Activated CD4-positive, alpha-beta T cell treated with anti-CD3 and anti-CD28 coated beads, Interleukin-2, amount 10 ng/mL, durations not matched to agents 24 days and 14 days (primary cell): ENCODE results near the gene HOXC13. TPM values are rescaled to one million over a fixed set of nuclear protein-coding genes. Genes with fewer than 3 reads are reported as not detected.

Experiments
- DNase-seq: peaks from one replicate; pipeline ENCODE4 v3.0.0; 2022
- H3K27ac Mint-ChIP-seq: one replicate; pipeline ENCODE4 v1.8.0; 2022; ENCODE audit warnings: mild to moderate bottlenecking, mixed read lengths
- H3K27me3 Mint-ChIP-seq: one replicate; pipeline ENCODE4 v1.8.0; 2022; ENCODE audit warnings: mixed read lengths
- H3K36me3 Mint-ChIP-seq: one replicate; pipeline ENCODE4 v1.8.0; 2022; ENCODE audit warnings: low read depth, mild to moderate bottlenecking, mixed read lengths
- H3K4me1 Mint-ChIP-seq: one replicate; pipeline ENCODE4 v1.8.0; 2021; ENCODE audit warnings: mixed read lengths
- H3K4me3 Mint-ChIP-seq: one replicate; pipeline ENCODE4 v1.8.0; 2022; ENCODE audit warnings: mild to moderate bottlenecking, moderate library complexity, mixed read lengths
- H3K9me3 Mint-ChIP-seq: one replicate; pipeline ENCODE4 v1.8.0; 2021; ENCODE audit warnings: mixed read lengths
- intact Hi-C: fragments of 100-400 bp; cut with micrococcal nuclease; formaldehyde crosslinking; loops from one replicate; pipeline ENCODE4 v1.15.1; 2023
- total RNA-seq: library from RNA; stranded (reverse); gene quantifications from 2 replicates; pipeline ENCODE4 v1.2.3, GENCODE V29; 2022

Gene HOXC13
- total RNA-seq, 1 donor from 2014 or later: not detected

DNA sequence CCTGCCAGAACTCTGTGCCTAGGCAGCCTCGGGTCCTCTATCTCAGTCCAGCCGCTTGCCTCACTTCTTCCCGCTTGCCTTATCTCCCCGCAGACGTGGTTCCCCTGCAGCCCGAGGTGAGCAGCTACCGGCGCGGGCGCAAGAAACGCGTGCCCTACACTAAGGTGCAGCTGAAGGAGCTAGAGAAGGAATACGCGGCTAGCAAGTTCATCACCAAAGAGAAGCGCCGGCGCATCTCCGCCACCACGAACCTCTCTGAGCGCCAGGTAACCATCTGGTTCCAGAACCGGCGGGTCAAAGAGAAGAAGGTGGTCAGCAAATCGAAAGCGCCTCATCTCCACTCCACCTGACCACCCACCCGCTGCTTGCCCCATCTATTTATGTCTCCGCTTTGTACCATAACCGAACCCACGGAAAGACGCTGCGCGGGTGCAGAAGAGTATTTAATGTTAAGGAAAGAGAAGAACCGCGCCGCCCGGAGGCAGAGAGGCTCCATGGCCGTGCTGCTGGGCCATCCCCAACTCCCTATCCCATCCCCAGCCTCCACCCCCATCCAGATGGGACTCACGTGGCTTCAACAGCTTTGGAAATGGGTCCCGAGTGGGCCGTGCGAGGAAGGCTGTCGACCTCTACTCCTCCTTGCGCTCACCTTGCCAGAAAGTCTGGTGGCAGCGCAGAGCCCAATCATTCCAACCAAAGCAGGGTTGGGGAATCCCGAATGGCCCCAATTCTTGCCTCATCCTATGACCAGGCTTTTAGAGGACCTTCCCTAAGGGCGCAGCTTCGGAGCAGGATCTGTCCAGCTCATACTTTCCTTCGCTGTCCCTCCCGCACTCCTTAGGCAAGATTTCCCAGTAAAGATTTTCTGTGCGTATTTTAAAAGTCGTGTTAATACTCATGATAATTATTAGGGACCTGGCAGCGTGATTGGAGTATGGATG, 6.5 kb downstream of the HOXC13 start:
- H3K36me3 Mint-ChIP-seq: no peaks in the 10 kb centered on the region
- H3K27ac Mint-ChIP-seq: no peak overlapping the region
- no peak overlapping the region for H3K4me3 Mint-ChIP-seq
- DNase-seq: no peak
- intact Hi-C loops: no loop called here
- no peaks in the 10 kb centered on the region for H3K4me1 Mint-ChIP-seq
- peaks cover 89% of the 10 kb centered on the region for H3K27me3 Mint-ChIP-seq
- peaks cover under 1% of the 10 kb centered on the region for H3K9me3 Mint-ChIP-seq

DNA sequence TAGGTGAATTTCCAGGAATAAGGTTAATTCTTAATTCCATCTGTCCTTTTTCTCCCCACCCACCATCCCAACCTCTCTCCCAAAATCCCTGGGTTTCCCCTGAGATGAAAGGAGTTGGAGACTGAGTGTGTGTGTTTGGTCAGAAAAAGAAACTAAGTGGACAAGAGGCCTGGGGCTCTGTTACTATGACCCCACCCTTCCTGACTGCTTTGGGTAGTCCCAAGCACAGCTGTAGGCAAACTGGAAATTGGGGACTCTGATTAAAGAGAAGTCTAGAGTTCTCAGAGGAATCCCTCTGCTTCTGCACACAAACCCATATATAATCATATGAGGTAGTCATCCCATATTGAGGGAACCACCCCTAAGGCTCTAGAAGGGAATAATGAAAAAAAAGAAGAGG, 9.1 kb downstream of the HOXC13 start:
- Mint-ChIP-seq H3K4me1 (no peaks in the 10 kb centered on the region), H3K4me3 (no peak overlapping the region), H3K27ac (no peak overlapping the region), H3K27me3 (peaks cover 90% of the 10 kb centered on the region), H3K9me3 (no peaks in the 10 kb centered on the region), H3K36me3 (no peaks in the 10 kb centered on the region)
- DNase-seq: no peak
- intact Hi-C loops: no loop called here

DNA sequence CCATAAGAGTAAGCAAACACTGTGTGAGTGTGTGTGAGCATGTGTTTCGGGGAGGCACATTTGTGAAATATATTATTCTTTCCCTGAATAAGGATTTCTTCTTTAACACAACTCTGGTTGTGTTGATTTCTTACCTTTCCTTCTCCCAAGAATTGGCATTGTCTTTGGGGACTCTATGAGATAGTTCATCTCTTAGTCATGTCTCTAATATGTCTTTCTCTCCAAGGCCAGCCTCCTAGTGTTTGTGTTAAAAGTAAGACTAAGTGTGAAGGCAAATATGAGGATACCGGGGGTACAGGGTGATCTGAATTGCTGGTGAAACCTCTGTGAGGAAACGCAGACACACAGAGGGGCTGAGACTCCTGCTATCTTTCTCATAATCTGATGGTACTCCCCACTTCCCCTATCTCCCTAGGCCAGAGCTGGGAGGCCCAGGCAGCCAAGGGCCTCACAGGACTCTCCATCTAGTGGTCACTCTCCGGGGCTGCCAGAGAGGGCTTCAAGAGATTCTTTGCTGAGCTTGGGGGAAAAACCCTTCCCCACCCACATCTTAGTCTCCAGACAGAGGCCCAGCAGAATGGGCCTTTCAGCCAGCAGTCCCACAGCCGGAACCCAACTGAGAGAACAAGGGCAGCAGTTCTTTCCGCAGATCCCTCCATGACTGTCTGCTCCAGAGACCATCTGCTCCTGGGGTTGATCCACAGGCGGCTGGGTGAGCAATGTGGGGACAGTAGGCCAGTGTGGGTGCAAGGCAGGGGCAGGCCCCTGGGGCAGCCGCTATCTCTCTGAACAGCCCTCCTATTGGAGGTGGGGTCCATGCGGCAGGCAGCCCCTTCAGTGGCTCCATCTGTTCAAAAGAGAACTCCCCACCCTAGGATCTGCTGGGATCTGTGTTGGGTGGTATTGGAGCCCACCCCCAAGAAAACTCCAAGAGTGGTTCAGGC, 10.3 kb downstream of the HOXC13 start:
- Mint-ChIP-seq H3K27ac (no peak overlapping the region), H3K4me1 (no peaks in the 10 kb centered on the region), H3K36me3 (peaks cover 1% of the 10 kb centered on the region), H3K9me3 (peaks cover 4% of the 10 kb centered on the region), H3K4me3 (no peak overlapping the region), H3K27me3 (peaks cover 91% of the 10 kb centered on the region)
- intact Hi-C loops: no loop called here
- DNase-seq: no peak

DNA sequence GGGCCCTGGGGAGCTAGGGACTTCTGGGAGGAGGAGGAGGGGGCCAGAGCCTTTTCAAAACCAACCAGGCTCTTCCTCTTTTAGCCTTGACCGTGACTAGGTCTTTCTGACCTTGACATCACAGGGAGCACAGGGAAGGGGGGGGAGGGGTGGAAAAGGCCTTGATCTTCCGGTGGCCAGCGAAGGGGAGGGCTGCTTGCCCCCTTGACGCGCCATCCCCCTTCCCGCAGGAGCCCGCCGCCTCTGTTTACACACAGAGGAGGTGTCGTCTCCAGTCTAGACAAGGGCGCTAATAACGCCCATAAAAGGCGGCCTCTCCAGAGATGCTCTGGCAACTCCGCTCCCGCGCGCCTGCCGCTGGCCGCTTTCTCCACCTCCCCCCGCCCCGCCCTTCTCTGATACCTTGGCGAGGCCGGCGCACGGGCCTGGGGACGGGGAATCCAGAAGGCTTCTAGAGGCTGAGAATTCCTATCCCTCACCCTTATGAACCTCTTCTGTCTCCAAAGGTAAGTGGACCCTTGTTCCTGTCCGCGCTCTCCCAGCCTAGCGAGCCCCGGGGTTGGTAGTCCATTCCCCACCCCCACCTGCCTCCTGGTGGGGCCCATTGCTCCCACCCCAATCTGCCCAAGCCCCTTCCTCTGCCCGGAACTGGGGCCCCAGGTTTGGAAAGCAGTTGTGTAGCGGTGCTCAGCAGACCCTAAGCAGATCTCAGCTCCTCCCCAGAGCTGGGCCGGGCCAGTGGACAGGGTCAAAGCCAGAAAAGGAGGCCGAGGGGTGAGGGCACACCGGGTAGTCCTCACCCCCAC, 11.2 kb downstream of the HOXC13 start:
- no peak overlapping the region for H3K27ac Mint-ChIP-seq
- intact Hi-C loops: loop anchor here (2.0 to 5.0 kb wide), 2 partner anchors 13 to 102 kb away; partner anchors contain the start of gene HOXC4
- H3K4me1 Mint-ChIP-seq: no peaks in the 10 kb centered on the region
- peaks cover 1% of the 10 kb centered on the region for H3K36me3 Mint-ChIP-seq
- no peak overlapping the region for H3K4me3 Mint-ChIP-seq
- H3K9me3 Mint-ChIP-seq: peaks cover 4% of the 10 kb centered on the region
- H3K27me3 Mint-ChIP-seq: peaks cover 90% of the 10 kb centered on the region
- no peak for DNase-seq

DNA sequence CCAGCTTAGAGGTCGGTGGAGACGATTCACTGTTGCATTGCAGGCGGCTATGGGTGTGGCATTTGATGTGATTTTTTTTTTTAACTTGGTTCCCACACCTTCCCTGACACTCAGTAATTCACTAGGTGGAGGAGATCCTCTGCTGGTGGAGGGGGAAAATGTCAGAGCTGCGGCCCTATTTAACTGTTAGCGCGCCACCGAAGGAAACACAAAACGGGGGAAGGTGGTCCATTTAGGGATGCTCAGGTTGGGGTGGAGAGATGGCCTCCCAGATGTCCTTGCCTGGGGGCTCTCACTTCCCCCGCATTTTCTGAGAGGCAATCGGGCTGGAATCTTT, 11.8 kb downstream of the HOXC13 start:
- no peaks in the 10 kb centered on the region for H3K4me1 Mint-ChIP-seq
- H3K27ac Mint-ChIP-seq: no peak overlapping the region
- peaks cover 86% of the 10 kb centered on the region for H3K27me3 Mint-ChIP-seq
- H3K36me3 Mint-ChIP-seq: peaks cover 1% of the 10 kb centered on the region
- H3K9me3 Mint-ChIP-seq: peaks cover 4% of the 10 kb centered on the region
- no peak for DNase-seq
- no peak overlapping the region for H3K4me3 Mint-ChIP-seq
- intact Hi-C loops: loop anchor here (2.0 to 5.0 kb wide), 2 partner anchors 14 to 102 kb away; partner anchors contain the start of gene HOXC4

DNA sequence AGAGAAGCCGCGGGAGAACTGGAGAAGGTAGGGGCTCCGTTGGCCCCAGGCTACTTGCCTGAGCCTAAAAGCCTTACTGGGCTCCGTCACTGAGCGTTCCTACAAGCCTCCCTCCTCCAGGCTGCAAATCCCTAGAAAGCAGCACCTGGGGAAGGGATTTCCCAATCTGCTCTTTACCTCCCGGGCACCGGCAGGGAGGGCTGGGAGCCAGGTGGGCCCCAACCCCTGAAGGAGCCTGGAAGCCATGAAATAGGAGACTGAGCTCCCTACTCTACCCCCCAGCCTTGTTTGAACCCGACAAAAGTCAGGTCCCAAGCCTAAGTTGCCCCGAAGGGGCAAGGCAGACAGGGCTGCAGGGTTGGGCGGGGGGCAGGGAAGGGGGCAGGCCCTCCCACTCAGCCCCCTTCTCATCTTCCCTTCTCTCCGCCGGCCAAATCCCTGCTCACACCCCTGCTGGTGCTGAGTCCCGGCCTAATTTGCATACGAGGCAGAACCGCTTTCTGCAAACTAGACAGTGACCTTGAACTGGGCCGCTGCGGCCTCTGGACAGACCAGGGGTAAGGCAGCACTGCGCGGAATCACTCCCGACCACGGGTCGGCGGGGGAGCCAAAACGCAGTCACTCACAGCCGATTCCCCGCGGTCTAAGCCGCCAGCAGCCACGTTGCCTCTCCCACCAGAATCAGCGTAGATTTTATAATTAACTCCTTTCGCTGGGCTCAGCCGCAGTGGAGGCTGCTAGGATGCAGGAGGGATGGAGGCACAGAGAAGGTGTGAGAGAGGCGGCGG, 12.4 kb downstream of the HOXC13 start:
- intact Hi-C loops: loop anchor here (2.0 to 5.0 kb wide), 2 partner anchors 14 to 101 kb away; partner anchors contain the start of gene HOXC4
- Mint-ChIP-seq H3K27ac (peak overlapping the region; percentile 66), H3K9me3 (peaks cover 4% of the 10 kb centered on the region), H3K4me3 (no peak overlapping the region), H3K4me1 (peaks cover 2% of the 10 kb centered on the region), H3K36me3 (peaks cover 1% of the 10 kb centered on the region), H3K27me3 (peaks cover 83% of the 10 kb centered on the region)
- DNase-seq: peak; percentile 58

DNA sequence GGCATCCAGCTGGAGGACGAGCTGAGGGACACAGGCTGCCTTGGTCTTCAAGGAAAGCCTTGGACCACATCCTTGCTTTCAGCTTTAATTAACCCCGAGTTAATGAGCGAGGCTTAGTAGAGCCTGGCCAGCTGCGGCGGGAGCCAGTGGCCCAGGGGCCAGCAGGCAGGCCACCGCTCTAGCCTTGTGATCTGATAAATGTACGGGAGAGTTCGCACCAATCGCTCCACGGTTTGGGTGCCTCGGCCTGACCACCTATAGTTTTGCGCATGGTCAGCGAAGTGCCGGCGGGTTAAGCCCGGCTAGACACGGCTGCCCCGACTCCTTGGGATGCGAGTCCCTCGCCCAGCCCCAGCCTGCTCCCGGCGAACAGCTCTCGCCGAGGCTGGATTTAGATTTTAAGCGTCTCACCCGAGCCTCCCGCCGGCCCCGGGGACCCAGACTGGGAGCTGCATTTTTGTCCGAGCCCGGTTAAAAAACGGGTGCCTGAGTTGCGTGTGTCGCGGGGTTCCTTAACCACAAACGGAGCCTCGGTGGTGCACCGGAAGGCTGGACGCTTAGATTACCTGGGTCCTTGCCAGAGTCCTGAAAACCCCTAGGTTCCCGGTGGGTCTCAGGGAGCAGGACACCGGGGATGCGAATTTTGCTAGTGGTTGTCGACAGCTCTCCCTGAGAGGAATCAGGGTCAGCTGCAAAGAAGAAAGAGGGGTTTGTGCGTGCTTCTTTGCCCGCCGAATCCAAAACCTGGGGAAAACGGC, 13.1 kb downstream of the HOXC13 start:
- DNase-seq: peak; percentile 63
- H3K27ac Mint-ChIP-seq: peak overlapping the region; percentile 66
- H3K27me3 Mint-ChIP-seq: peaks cover 83% of the 10 kb centered on the region
- intact Hi-C loops: loop anchor here (2.0 to 5.0 kb wide), 3 partner anchors 15 to 101 kb away; partner anchors contain the start of genes HOTAIR and HOXC4
- no peak overlapping the region for H3K4me3 Mint-ChIP-seq
- H3K9me3 Mint-ChIP-seq: peaks cover 4% of the 10 kb centered on the region
- peaks cover 5% of the 10 kb centered on the region for H3K4me1 Mint-ChIP-seq
- H3K36me3 Mint-ChIP-seq: peaks cover 1% of the 10 kb centered on the region

DNA sequence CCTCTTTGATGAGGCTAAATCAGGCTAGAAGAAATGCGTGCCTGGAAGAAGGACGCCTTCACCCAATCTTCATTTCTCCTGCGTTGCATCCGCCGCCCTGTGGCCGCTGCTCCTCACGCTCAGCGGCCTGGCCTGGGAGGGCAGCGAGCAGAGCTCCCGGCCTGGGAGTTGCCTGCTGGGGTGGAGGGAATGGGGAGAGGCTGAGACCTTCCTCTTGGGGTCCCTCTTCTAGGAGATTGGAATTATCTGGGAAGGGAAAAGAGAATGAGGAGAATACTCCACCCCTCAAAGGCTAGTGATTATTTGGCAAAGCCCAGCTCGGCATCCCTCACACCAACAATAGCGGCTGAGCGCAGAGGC, 13.7 kb downstream of the HOXC13 start:
- intact Hi-C loops: loop anchor here (2.0 to 5.0 kb wide), 2 partner anchors 22 to 100 kb away; partner anchors contain the start of genes HOTAIR and HOXC4
- Mint-ChIP-seq H3K9me3 (peaks cover 4% of the 10 kb centered on the region), H3K27ac (peak overlapping the region; percentile 60), H3K36me3 (peaks cover 1% of the 10 kb centered on the region), H3K4me1 (peaks cover 5% of the 10 kb centered on the region), H3K4me3 (no peak overlapping the region), H3K27me3 (peaks cover 86% of the 10 kb centered on the region)
- DNase-seq: peak; percentile 59

DNA sequence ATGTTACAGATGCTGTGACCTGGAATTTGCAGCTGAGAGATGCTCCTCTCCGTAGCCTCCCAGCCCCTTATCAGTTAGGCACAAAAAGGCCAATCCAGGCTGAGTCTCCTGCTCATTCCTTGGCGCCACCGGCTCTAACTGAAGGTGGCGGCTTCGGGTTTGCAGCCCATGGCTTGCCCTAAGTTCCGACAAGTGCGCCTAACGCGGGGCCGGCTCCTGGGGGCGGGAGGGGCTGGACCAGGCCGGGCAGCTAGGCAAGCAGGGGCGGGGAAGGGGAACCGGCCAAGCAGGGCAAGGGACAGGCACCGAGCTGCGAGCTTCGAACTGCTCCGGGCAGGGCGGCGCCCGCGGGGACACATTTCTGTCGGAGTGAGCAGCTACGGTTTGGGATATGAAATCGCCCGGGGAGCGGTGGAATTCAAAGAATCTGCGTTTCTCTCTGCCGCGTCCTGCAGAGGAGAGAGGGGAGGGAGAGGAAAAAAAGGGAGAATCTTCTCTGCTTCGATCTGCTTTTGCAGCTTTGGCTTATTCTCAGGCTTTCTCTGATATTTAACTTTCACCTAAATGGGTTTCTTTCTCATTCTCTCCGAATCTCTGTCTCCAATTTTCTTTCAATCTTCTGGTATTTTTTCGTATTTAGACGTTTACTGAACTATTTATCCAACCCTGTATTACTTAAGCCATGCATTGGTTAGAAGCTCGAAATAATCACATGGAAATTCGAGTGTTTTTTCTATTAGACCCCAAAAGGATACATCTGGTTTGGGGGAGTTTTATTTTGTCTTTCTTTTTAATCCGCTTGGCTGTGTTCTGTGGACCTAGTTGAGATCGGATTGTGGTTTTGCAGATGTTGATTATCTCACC, 14.5 kb downstream of the HOXC13 start:
- peak overlapping the region; percentile 60 for H3K27ac Mint-ChIP-seq
- intact Hi-C loops: loop anchor here (2.0 to 5.0 kb wide), 2 partner anchors 22 to 99 kb away; partner anchors contain the start of genes HOTAIR and HOXC4
- peaks cover 1% of the 10 kb centered on the region for H3K36me3 Mint-ChIP-seq
- H3K27me3 Mint-ChIP-seq: peaks cover 83% of the 10 kb centered on the region
- no peak overlapping the region for H3K4me3 Mint-ChIP-seq
- no peak for DNase-seq
- H3K9me3 Mint-ChIP-seq: peaks cover 4% of the 10 kb centered on the region
- peaks cover 5% of the 10 kb centered on the region for H3K4me1 Mint-ChIP-seq

DNA sequence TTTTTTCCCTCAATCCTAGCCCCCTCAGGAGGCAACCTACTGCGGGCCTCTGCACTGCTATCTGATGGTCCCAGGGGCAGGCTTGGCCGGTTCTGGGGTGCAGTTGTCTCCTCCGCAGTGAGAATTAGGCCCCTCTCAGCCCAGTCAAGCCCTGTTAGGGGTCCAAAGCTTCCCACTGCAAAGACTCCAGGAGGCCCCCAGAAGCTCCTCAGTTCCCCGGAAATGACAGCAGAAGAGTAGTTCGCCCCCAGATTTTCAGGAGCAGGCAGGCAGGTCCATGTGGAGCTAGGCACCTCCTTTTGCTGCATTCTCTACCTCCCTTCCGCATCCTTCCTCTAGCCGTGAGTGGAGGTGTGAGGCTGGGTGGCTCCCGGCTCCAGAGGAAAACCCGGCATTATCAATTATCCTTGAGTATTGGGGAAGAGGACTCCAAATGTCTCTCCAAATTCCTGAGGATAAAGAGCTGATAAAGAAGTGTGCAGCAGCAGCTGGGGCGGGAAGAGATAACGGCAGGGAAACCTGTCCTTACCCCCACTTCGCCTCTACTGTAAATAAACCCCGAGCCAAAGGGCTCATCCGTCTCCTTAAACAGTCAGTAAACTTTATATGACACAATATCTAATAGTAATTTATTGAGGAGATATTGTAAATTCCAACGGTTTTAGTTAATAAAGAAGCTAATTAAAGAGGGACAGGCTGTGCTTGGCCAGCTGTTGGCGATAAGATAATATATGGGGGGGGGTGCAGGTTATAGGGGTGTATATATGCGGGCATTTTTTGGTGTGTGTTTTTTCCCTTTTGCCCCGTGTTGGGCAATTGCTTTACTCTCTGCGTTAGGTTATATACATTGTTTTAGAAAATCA, 15.4 kb downstream of the HOXC13 start:
- Mint-ChIP-seq H3K4me1 (peaks cover 5% of the 10 kb centered on the region), H3K36me3 (peaks cover 1% of the 10 kb centered on the region), H3K9me3 (peaks cover 4% of the 10 kb centered on the region), H3K4me3 (no peak overlapping the region), H3K27me3 (peaks cover 82% of the 10 kb centered on the region), H3K27ac (peak overlapping the region; percentile 62)
- intact Hi-C loops: loop anchor here (2.0 to 5.0 kb wide), 3 partner anchors 21 to 98 kb away; partner anchors contain the start of genes HOTAIR and HOXC4
- DNase-seq: no peak
